ENCODE data around the gene STRA8.

STRA8 gene

GRCh38 chr7:135195156-135195555 is 38.5 kb upstream of the STRA8 start:
- ChIA-PET CTCF (no interaction called here), POLR2A (ENCODE audit: low non-redundant PET) (no interaction called here)
- H3K27ac ChIP-seq, result no peak overlapping the region
- no peak for DNase-seq (ENCODE audit: low spot score)
- TF ChIP-seq CTCF (conservative IDR thresholded peaks at IDR 0.05; ENCODE audit: low read depth), result no peak

GRCh38 chr7:135195968-135196629 is 37.5 kb upstream of the STRA8 start:
- DNase-seq (ENCODE audit: low spot score), result no peak

GRCh38 chr7:135197343-135197742 is 36.3 kb upstream of the STRA8 start:
- ChIA-PET CTCF (no interaction called here), POLR2A (ENCODE audit: low non-redundant PET) (no interaction called here)

More at GRCh38 chr7:135195968-135196629, 37.5 kb upstream of the STRA8 start:
- POLR2A ChIA-PET (ENCODE audit: low non-redundant PET), result no interaction called here
- CTCF ChIA-PET, result interaction anchor here (0.5 to 0.9 kb wide), 2 partner anchors 10 to 501 kb away, joined by 3 read pairs; no protein-coding TSS in a partner anchor
- no peak overlapping the region for H3K27ac ChIP-seq
- TF ChIP-seq CTCF (conservative IDR thresholded peaks at IDR 0.05; ENCODE audit: low read depth), result no peak

GRCh38 chr7:135197906-135198655 is 35.6 kb upstream of the STRA8 start:
- ChIA-PET CTCF (interaction anchor here (0.7 kb wide), 1 partner anchor 51 kb away, joined by 3 read pairs; no protein-coding TSS in a partner anchor), POLR2A (ENCODE audit: low non-redundant PET) (interaction anchor here (0.5 kb wide), 1 partner anchor 27 kb away, joined by 3 read pairs; no protein-coding TSS in a partner anchor)
- DNase-seq (ENCODE audit: low spot score), result no peak
- no peak overlapping the region for H3K27ac ChIP-seq
- TF ChIP-seq CTCF (conservative IDR thresholded peaks at IDR 0.05; ENCODE audit: low read depth), result no peak

More at GRCh38 chr7:135197343-135197742, 36.3 kb upstream of the STRA8 start:
- H3K27ac ChIP-seq, result no peak overlapping the region
- no peak for TF ChIP-seq CTCF (conservative IDR thresholded peaks at IDR 0.05; ENCODE audit: low read depth)
- no peak for DNase-seq (ENCODE audit: low spot score)

- ChIA-PET CTCF (no interaction called here), POLR2A (ENCODE audit: low non-redundant PET) (no interaction called here)
- no peak for TF ChIP-seq CTCF (conservative IDR thresholded peaks at IDR 0.05; ENCODE audit: low read depth)
- H3K27ac ChIP-seq, result no peak overlapping the region
- no peak for DNase-seq (ENCODE audit: low spot score)
These were observed 34.2 kb upstream of the STRA8 start for GRCh38 chr7:135199439-135199838.

GRCh38 chr7:135200821-135201331 is 32.8 kb upstream of the STRA8 start:
- no peak for DNase-seq (ENCODE audit: low spot score)
- CTCF ChIA-PET, result interaction anchor here (0.7 kb wide), 1 partner anchor 329 kb away, joined by 3 read pairs; no protein-coding TSS in a partner anchor
- TF ChIP-seq CTCF (conservative IDR thresholded peaks at IDR 0.05; ENCODE audit: low read depth), result no peak
- no peak overlapping the region for H3K27ac ChIP-seq
- POLR2A ChIA-PET (ENCODE audit: low non-redundant PET), result no interaction called here
